WI38 (cell line): ENCODE results near the gene ANTXRL.
"Not testable (repeated sequence)": the region's sequence is repeated elsewhere in the genome, so short reads cannot be mapped to it uniquely, and the experiment has no call there.

Source experiments
- H3K4me3 ChIP-seq: 2 replicates; pipeline ENCODE4 v1.5.1; 2011; ENCODE audit warnings: low read depth, mild to moderate bottlenecking, control low read depth, low read length
- TF ChIP-seq, protein P1 (sequence below): IDR thresholded peaks from 2 replicates; pipeline ENCODE4 v1.5.1; 2012; ENCODE audit warnings: low read depth, mild to moderate bottlenecking, control low read depth, low read length

The ANTXRL gene

DNA sequence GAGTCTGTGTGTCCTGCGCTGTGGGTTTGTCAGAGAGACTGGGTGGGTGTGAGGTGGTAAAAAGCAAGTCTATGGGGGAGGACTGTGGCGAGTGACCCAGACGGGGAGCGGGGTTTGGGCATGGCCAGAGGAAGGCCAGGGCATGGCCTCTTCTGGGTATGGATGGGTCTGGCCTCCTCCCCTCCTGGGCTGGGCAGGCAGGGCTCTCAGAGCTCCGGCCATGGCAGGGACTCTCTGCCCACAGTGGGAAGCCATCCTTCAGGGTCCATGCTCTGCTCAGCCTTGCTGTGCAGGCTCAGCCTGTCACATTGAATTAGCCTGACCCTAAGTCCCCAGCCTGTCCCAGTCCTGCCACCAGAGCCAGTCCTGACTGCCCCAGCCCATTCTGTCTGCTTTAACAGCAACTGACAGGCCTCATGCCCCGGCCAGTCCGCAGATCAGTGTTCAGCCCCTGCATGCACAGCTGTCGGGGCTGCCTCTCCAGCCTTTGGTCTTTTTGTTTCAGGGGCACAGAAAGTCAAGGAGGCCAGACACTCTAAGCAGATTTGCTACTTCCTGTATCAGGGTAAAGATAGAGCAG lies 7.9 kb downstream of the ANTXRL start:
- TF ChIP-seq, protein P1, sequence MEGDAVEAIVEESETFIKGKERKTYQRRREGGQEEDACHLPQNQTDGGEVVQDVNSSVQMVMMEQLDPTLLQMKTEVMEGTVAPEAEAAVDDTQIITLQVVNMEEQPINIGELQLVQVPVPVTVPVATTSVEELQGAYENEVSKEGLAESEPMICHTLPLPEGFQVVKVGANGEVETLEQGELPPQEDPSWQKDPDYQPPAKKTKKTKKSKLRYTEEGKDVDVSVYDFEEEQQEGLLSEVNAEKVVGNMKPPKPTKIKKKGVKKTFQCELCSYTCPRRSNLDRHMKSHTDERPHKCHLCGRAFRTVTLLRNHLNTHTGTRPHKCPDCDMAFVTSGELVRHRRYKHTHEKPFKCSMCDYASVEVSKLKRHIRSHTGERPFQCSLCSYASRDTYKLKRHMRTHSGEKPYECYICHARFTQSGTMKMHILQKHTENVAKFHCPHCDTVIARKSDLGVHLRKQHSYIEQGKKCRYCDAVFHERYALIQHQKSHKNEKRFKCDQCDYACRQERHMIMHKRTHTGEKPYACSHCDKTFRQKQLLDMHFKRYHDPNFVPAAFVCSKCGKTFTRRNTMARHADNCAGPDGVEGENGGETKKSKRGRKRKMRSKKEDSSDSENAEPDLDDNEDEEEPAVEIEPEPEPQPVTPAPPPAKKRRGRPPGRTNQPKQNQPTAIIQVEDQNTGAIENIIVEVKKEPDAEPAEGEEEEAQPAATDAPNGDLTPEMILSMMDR, result no peak
- no peak overlapping the region for H3K4me3 ChIP-seq

DNA sequence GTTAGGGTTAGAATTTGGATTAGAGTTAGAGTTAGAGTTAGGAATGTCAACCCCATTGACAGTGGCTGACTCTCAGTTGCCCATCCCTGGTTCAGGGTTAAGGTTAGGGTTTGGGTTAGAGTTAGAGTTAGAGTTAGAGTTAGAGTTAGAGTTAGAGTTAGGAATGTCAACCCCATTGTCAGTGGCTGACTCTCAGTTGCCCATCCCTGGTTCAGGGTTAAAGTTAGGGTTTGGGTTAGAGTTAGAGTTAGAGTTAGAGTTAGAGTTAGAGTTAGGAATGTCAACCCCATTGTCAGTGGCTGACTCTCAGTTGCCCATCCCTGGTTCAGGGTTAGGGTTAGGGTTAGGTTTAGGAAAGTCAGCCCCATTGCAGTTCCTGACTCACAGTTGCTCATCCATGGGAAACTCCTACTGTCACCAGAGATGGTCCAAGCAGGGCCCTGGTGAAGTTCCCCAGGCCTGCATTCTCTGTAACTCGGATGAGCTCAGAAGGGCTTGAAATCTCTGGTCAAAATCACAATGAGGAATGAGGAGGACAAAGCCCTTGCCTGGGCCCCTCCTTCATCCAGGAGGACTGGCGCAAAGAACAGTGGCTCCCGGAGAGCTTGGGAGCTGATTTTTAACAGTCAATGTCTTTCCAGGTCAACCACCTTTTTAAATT lies 8.7 kb downstream of the ANTXRL start:
- not testable (repeated sequence) for H3K4me3 ChIP-seq

DNA sequence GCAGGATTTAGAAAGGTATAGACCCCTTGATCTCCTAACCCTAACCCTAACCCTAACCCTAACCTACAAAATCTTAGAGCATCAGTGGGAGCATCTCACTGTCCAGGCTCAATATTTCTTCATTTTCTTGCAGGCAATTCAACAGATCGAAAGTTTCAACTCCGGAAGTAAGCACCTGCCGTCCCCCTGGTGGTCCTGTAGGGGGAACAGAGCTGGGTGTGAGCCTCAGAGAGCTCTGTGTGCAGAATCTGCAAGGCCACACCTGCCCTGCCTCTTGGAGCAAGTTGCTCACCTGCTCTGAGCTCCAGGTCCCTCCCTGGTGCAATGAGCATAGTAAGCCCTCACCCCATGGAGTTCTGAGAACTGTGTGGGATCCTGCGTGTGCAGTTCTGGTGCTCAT lies 9.3 kb downstream of the ANTXRL start:
- H3K4me3 ChIP-seq, result not testable (repeated sequence)

DNA sequence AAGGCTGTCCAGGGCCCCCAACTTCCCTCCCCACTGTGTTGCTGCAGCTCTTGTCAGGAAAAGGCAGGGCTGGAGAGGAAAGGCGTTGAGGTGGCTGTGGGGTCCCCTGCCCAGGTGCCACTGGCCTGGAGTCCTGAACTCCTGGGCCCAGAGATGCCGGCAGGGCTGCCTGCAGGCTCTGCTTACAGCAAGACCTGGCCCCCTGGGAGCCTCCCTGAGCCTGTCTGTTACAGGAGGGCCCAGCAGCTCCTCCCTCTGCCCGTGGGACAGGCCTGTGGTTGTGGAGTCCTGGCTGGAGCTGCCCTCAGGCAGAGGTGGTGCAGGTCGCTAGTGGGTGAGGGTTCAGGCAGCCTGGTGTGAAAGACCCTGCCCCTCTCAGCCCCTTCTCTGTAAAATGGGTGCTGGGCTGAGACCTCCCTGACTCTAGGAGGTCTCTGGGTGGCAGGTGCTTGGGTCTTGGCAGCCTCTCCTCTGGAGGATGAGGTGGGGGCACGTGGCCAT lies 9.9 kb downstream of the ANTXRL start:
- no peak overlapping the region for H3K4me3 ChIP-seq
- TF ChIP-seq, protein P1, result no peak

DNA sequence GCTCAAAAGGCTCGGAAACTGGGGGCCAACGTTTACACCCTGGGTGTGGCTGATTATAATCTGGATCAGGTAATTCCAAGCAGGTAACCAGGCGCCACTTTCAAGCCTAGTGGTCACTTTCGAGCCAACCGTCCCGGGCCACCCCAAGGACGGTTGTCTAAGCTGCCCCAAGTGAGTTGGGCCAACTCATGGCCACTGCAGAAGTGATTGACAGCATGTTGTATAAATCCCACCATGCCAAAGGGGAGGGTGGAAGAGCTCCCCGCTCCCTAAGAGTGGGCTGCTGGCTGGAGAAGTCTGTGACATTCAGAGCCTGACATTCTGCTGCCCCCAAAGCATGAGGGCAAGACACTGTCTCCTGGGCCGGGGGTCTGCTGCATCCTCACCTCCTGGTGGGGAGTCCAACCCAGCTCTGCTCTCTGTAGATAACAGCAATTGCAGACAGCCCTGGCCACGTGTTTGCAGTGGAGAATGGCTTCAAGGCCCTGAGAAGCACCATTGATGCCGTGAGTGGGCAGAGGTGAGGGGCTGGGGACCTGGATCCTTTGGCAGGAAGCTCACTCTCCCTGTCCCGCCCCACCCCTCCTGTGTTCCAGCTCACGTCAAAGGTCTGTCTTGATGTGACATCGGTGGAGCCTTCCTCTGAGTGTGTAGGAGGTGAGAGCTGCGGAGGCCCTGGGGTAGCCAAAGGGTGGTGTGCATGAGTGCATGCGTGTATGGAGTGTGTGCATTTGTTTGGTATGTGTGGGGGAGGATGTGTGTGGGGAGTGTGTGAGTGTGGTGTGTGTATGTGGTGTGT lies 10.8 kb downstream of the ANTXRL start:
- H3K4me3 ChIP-seq, result no peak overlapping the region
- TF ChIP-seq, protein P1, result no peak

DNA sequence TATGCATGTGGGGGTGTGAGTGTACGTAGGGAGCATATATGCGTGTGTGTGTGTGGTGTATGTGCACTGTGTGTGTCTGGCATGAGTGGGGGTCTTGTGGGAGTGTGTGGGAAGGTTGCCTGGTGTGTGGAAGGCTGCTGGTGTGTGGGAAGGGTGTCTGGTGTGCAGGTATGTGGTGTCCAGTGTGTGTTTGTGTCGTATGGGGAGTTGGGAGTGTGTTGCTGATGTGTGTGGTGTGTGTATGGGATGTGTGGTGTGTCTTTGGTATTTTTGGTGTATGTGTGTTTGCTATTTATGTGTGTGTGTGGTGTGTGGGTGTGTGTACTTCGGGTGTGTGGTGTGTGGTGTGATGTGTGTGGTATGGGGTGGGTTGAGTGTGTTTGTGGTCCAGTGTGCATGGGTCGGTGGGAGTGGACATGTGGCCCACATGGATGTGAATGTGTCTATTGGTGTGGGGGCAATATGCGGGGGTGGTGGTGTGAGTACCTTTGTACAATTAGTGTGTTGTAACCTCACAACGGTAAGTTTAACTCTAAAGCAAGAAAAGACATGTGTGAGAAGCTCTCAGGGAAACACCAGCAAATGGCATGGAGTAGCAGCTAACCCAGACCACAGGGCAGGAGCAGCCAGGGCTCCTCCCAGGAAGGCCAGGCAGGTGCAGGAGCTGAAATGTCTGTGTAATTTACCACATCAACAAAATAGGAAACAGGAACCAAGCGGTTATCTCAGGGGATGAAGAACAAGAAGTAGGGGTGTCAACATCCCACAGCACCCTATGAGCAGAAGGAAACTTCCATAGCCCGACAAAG lies 11.9 kb downstream of the ANTXRL start:
- TF ChIP-seq, protein P1, result no peak
- no peak overlapping the region for H3K4me3 ChIP-seq

DNA sequence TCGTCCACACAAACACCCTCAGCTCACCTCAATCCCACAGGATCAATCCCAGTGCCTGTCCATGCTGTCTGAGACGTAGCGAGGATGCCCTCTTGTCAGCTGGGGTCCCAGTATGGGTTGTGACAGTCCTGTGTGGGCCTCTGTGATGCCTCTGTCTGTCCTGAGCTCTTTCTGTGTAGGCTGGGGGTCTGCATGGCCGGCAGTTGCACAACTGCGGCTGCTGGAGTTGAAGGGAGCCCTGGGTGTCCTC lies 12.4 kb downstream of the ANTXRL start:
- H3K4me3 ChIP-seq, result no peak overlapping the region
- TF ChIP-seq, protein P1, result no peak
